Measurements from ENCODE around the gene BUD13.
"Not testable (repeated sequence)": the region's sequence is repeated elsewhere in the genome, so short reads cannot be mapped to it uniquely, and the experiment has no call there.

The BUD13 gene

DNA sequence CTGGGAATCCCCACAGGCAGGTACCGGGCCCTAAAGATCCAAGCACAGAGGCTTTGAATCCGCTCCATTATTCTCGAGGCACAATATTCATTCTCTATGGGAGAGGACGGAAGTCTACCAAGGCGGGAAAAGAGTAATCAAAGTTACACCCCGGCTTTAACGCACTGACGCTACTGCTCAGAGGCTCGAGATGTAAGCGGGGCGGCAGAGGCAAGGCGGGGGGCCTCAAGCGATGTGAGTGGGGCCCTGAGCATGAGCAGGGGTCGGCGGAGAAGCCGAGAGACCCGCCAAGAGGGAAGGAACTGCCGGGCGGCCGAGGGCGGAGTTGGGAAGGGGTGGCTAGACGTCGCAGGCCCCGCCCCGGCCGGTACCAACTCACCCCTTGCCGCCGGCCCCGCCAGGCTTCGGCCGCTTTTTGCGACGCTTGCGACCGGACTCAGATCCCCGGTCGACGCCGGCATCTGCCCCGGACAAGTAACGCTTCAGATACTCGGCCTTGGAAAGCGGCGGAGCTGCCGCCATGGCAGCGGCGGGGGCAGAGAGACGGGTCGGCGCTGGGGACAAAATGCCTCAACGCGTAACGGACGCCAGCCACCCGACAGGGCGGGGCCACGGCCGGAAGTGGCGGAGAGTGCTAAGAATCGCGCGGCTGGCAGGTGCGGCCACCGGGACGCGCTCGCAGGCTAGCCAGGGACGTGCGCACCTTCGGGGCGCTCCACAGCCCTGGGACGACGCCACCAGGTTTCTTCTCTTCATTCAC is at the start of gene BUD13:
Gene BUD13 (minus strand): TSS at position 545 of the 760 bp plus-strand sequence. CDS start 23 bp downstream, at position 522.
- DNase-seq = peak; percentile 89

DNA sequence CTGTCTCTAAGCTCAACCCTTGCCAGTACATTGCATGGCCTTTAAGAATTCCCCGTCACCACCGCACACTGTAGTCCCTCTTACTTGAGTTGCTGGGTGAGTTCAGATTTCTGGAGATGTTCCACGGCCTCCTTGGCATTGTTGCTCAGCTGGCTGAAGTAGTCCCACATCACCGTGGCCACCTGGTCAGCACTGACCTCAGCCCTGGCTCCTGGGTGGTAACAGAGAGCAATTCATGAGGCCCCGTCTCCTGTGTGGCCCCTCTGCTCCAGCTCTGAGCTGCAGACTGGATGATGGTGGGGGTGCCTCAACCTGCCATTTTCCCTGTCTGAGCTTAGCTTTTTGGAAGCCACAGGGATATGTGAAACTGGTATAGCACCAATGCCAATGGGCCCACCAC is 49.8 kb upstream of the BUD13 start:
- DNase-seq = no peak

DNA sequence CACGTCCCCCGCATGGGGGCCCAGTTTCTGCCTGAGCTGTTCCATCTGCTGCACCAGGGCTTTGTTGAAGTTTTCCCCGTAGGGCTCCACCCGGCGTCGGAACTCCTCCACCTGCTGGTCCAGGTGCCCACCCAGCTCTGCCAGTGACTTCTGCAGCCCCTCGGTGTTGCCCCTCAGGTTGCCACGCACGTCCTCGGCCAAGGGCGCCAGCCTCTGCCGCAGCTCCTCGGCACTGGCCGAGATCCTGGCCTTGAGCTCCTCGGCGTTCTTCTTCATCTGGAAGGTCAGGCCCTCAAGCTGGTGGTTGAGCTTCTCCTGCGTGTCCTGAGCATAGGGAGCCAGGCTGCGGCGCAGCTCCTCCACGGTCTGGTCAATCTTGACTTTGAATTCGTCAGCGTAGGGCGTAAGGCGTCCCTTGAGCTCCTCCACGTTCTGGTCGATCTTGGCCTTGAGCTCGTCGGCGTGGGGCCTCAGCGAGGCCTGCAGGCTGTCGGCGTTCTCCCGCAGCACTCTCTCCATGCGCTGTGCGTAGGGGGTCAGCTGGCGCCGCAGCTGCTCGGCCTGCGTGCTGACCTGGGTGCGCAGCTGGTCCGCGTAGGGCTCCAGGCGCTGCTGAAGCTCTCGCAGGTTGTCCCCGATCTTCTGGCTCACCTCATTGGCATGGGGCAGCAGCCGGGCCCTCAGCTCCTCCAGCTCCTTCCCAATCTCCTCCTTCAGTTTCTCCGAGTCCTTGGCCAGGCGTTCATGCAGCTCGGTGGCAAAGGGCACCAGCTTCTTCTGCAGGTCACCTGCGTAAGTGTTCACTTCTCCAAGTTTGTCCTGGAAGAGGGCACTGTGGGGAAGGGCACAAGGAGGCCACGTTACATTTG is 48.5 kb upstream of the BUD13 start:
- no peak for DNase-seq

- DNase-seq = no peak
Observed at GRCh38 chr11:116819049-116819448, 46.3 kb upstream of the BUD13 start.

DNA sequence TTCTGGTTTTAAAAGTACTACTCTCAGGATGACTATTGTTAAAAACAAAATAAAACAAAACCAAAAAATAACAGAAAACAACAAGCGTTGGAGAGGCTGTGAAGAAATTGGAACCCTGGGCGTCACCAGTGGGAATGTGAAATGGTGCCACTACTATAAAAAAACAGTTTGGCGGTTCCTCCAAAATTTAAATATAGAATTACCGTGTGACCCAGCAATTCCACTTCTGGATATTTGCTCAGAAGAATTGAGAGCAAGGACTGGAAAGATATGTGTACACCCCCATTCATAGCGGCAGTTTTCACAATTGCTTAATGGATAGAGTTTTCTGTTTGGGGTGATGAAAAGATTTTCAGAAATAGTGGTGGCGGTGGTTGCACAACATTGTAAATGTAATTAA is 41.7 kb upstream of the BUD13 start:
- no peak for DNase-seq

- DNase-seq = no peak
Observed at GRCh38 chr11:116813781-116814471, 41.1 kb upstream of the BUD13 start.

DNA sequence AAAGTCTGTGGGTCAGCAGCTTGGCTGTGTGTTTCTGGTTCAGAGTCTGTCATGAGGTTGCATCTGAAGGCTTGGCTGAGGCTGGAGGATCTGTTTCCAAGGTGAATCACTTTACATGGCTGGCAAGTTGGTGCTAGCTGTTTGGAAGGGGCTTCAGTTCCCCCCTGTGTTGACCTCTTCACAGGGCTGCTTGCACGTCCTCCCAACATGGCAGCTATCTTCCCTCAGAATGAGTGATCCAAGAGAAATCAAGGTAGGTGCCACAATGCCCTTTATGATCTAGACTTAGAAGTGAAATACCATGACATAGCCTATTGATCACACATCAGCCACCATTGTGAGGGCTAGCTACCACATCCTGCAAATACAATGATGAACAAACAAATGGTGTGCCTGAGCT is 40.4 kb upstream of the BUD13 start:
- DNase-seq = no peak

GRCh38 chr11:116812109-116812508 is 39.3 kb upstream of the BUD13 start:
- DNase-seq = no peak

- DNase-seq = no peak
Observed at GRCh38 chr11:116811194-116811593, 38.4 kb upstream of the BUD13 start.

- DNase-seq = peak; percentile 28
Observed at GRCh38 chr11:116808262-116809175, 35.7 kb upstream of the BUD13 start.

GRCh38 chr11:116807601-116808261 is 34.9 kb upstream of the BUD13 start:
- no peak for DNase-seq

DNA sequence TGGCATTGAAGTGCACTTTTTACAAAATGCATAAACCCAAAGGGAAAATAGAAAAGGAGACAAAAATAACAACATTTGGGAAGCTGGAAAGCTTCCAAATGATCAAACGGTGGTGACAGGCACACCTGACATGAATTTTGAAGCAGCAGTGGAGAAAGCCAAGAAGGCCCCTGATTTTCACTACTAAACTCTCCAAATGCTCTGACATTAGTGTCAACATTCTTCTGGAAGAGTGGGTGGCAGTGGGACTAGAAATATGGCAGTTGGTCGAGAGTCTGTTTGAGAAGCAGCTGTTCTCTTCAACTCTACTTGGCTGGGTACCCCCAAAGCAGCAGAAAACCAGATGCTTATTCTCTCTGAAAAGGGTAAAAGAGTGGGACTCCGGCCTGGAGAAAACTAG is 31.2 kb upstream of the BUD13 start:
- no peak for DNase-seq

DNA sequence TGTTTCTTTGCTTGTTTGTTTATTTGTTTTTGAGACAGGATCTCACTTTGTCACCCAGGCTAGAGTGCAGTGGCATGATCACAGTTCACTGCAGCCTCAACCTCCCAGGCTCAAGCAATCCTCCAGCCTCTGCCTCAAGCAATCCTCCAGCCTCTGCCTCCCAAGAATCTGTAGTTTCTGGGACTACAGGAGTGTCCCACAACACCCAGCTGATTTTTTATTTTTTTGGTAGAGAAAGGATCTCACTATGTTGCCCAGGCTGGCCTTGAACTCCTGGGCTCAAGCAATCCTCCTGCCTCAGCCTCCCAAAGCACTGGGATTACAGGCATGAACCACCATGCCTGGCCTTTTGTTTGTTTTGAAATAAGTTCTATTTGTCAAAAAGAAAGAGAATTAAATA is 28.9 kb upstream of the BUD13 start:
- not testable (repeated sequence) for DNase-seq

- no peak for DNase-seq
Observed at GRCh38 chr11:116800610-116801009, 27.8 kb upstream of the BUD13 start.

- DNase-seq = no peak
Observed at GRCh38 chr11:116798368-116798767, 25.6 kb upstream of the BUD13 start.

DNA sequence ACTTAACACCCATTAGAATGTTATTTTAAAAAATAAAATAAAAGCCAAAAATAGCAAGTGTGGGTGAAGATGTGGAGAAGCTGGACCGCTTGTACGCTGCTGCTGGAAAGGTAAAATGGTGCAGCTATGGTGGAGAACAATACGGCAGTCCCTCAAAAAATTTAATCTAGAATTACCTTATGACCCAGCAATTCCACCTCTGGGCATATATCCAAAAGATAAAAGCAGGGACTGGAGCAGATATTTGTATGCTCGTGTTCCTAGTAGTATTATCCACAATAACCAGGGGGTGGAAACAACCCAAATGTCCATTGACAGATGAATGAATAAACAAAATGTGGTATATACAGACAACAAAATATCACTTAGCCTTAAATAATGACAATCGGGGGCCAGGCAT is 25.0 kb upstream of the BUD13 start:
- no peak for DNase-seq

- DNase-seq = no peak
Observed at GRCh38 chr11:116796548-116796947, 23.8 kb upstream of the BUD13 start.

- DNase-seq = no peak
Observed at GRCh38 chr11:116794851-116795250, 22.1 kb upstream of the BUD13 start.

DNA sequence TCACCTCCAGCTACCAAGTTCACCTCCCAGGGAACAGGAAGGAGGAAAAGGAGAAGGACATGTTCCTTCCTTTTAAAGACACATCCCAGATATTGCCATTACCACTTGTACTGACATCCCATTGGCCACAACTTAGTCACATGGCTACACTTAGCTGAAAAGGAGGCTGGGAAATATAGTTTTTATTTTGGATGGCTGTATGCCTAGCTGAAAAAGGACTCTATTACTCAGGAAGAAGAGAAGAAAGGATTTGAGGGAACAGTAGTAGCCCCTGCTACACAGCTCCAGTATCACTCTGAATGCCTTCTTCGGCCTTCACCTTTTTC is 20.9 kb upstream of the BUD13 start:
- no peak for DNase-seq

- DNase-seq = no peak
Observed at GRCh38 chr11:116792869-116793771, 20.3 kb upstream of the BUD13 start.

All from NCI-H146 (cell line).